Ramos (cell line): Measurements from ENCODE around the gene DICER1.

Experiments
- in situ Hi-C: fragments of 300-500 bp; cut with MboI; formaldehyde crosslinking; loops from one replicate; pipeline ENCODE4 v1.14.3; 2022; ENCODE audit warnings: low sequenced_read_pairs; ENCODE audit not compliant: unreplicated experiment

DICER1 gene

DNA sequence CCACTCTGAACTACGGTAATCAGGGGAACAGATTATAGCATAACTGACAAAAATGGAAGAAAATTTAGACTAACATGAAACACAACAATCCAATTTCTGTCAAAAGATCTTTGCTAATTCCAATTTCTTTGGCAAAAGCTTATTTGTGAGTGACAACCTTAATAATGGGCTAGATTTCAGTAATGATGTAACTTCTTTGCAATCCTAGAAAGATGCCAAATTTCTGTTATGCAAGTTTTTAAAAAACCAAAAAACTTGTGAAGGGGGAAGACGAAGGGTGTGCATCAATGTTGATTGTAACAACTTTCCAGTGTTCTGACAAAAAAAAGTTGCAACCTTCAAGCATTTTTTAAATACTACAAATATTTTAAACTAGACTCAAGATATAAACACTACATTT lies 59.9 kb downstream of the DICER1 start:
- in situ Hi-C loops: no loop called here

DNA sequence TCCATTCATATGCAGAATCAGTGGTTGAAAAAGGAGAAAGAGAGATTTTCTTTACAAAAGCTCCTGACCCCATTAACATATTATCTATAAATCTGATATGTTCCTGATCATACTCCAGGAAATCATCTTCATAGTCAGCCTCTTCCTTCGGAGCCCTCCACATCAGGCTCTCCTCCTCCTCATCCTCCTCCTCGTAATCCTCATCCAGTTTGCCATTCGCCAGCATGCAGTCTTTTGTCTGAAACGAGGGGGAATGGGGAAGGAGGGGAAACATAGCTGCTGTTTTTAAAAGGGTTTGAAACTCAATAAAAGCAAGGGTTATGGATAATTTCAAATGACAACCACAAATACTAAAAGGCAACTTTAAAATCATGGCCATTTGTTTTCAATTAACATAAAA lies 60.9 kb downstream of the DICER1 start:
- in situ Hi-C loops: no loop called here

DNA sequence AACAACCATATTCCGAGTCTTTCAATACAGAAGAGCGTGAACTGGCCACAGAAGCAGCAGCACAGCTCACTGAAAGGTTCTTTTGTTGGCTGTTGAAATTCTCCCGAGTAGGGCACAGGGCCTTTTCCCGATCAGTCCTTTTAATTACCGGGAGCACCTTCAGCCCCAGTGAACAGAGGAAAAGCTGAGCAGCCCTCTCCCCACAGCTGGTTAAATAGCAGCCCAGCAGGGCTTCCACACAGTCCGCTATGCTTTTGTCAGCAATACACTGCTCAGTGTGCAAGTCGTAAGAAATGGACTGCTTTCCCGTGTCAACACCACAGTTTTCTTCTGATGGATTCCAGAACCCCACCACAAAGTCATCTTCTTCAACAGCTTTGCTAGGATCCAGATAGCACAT lies 61.3 kb downstream of the DICER1 start:
- in situ Hi-C loops: no loop called here

DNA sequence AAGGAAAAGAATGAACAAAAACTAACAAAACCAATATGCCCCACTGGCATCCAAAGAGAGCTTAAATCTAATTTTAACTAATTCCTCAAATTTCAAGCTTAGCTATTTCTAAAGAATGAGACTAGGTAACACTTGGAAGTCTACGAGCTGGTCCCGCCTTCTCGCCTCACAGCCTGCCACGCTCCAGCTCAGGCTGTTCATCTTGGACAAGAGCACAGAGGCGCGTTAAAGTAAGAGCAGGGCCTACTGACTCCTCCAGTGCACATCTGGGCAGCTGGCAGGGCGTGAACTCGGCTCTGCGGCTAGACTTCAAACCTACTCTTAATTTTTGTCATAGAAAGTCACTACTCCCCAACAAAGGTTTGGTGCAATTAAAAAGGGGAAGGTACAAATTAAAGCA lies 64.6 kb downstream of the DICER1 start:
- in situ Hi-C loops: no loop called here

DNA sequence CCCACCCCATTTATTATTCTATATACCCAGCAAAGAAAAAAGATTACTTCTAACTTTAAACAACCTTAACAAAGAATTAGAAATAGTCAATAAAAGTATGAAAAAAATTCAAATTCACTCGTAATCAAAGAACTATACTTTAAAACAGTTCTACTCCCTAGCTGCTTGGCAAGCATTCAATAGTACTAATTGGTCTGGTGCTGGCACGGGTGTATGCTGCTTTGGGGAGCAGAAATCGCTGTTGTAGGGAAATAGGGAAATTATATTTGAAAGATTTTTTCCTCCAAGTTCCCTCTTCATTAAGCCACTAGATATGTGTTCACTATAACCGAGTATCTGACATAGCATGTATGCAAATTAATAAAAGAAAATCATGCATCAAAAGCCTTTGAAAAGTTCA lies 65.7 kb downstream of the DICER1 start:
- in situ Hi-C loops: no loop called here

DNA sequence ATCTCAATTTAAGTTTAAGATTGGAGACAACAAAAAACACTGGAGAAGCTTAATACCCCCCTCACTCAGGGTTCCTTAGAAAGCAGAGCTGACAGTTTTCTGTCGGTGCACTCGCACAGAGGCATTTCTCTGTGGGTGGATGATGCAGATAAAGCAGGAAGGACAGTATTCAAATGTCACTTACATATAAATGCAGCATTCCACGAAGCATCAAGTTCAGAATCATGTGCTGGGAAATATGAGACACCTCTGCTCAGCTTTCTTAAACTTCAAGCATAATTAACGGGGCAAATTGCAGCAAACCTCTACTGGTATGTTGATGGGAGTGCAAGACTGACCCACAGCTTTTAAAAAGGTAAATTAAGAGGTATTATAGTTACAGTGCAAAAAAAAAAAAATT lies 68.7 kb downstream of the DICER1 start:
- in situ Hi-C loops: no loop called here

DNA sequence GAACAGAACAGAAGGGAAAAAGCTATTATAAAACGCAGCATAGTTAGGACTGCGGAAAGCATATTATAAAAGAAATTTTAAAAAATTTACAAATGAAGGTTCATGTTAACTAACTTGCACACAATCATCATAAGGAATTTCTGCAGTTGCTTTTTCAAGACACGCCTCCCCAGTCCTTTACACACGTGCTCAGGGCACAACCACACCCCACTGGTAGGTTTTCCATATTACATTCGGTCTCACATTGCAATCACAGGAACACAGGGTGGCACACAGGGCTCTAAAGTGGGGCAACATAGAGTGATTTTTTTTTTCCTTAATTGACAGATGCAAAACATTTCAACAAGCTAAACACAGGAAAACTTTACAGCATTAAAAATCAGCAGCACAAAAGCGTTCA lies 69.7 kb downstream of the DICER1 start:
- in situ Hi-C loops: no loop called here

DNA sequence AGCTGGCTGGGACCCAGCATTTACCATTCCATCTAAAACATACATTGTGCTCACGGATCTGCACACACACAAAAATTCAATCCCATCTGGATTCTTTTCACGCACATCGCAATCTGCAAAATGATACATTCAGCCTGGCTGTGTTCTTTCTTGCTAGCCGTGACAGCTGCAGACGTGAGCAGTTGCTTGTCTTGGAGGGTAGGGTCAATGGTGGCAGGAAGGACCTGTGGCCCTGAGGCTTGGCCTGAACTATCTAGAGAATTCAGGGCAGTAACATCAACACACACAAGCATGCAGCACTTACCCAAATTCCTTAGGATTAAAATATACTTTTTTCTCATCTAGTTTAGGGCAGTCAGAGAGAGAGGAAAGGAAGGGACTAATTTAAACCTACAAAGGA lies 72.0 kb downstream of the DICER1 start:
- in situ Hi-C loops: no loop called here

DNA sequence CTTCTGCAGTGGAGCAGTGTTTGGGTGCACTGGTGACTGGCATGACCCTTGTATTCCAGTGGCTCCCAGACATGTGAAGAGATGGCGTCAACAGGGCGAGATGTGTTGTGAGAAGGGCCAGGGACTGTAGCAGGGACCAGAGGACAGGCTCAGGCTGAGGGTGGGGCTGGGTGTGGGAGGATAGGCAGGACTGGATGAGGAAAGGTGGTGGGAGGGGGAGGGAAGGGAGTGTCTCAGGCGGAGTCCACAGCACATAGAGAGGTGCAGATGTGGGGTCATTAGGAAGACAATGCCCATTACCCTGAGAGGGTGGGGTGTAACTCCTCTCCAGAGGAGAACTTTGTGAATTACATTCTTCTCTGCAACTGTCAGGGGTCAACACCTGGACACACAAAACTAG lies 78.5 kb downstream of the DICER1 start:
- in situ Hi-C loops: no loop called here

DNA sequence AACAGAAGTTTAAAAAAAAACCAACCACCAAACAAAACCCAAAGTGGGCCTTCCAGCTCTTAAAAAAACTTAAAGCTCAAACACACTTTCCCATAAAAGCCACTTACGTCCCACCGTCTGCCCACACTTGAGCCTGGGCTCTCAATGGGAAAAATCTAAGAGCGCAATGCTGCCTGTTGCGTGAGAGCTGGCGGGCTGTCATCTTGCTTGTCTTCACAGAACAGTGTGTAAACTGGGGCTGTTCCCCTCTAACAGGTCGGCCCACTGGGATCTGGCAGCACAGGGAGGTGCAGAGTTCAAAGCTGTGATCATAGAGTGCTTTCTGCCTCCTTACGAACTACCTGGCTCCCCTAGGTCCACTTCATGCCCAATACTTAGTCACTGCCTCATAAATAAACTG lies 80.0 kb downstream of the DICER1 start:
- in situ Hi-C loops: no loop called here

DNA sequence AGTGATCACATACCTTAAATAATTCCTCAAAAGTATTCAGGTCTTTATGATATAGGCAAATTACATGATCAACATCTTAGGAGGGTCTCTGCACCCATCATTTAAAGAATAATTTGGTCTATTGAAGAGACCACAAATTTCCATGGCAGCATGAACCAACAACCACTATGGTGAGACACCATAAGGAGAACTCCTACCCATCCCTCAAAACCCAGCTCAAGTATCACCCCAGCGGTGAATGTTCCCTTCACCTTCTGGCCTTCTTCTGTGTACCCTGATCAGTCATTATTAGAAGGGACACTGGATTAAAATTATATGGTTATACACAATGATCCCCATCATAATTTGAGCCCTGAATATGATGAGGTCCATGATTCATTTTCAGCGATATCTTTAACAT lies 81.5 kb downstream of the DICER1 start:
- in situ Hi-C loops: no loop called here

DNA sequence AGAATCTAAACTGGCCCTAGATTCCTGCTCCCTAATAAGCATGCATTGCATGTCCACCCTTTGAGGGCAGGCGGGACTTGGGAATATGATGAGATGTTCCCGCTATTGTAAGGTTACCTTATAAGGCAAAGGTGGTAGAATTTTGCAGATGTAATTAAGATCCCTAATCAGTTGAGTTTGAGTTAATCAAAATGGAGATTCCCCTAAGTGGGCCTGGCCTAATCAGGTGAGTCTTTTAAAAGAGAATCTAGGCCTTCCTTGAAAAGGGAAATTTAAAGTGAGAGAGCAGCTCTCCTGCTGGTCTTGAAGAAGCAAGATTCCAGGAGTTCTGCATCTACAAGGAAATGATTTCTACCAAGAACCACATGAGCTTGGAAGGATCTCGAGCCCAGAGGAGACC lies 83.4 kb downstream of the DICER1 start:
- in situ Hi-C loops: no loop called here

DNA sequence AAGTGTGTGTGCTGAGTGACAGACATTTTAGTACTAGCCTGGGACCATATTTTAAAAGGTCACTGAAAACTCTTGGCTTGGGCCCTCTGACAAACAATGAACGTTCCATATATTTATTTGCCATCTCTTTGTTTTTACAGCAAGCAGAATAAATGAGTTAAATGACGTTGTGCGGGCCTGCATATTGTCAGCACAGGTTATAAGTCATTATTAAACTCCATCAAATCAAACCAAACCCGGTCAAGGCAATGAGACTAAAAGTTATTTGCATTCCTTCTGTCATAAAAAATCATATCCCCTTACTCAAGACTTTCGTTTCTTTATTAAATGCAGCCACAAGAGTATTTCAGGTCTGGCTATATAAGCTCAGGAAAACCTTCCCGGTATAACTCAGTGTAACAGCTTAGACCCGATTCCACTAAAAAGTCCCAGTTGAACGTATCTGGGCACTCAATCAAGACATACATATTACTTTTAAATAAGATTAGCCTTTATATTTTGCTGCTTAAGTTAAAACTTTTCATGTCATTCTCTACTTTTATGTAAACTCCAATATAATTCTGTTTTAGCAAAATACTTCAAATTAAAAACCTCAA lies 84.9 kb downstream of the DICER1 start:
- in situ Hi-C loops: no loop called here

DNA sequence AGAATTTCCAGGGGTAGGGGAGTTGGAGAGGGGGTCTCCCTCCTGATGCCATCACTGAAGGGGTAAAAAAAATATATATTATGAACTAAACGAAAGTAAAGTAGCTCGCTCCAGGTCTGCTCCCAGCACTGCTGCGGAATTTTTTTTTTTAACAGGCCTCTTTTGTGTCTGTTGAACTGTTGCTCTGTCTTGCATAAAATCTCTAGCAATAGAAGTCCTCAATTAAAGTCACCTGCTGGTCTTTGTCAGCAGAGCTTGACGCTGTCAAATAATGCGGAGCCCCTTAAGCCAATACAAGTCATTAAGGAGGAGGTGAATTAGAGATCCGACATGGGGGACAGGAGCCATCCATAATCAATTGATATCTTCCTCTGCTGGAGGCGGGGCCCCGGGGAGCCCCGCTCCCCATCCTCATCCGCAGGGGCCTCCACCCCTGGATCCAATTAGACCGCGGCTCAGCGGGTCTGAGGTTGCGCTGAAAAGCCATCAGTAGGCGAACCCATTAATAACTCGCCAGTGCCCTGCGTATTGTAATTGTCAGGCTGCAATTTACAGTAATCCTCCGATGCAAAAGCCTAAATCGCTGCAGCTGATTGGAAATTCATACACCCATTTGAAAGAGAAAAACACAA lies 85.6 kb downstream of the DICER1 start:
- in situ Hi-C loops: no loop called here

DNA sequence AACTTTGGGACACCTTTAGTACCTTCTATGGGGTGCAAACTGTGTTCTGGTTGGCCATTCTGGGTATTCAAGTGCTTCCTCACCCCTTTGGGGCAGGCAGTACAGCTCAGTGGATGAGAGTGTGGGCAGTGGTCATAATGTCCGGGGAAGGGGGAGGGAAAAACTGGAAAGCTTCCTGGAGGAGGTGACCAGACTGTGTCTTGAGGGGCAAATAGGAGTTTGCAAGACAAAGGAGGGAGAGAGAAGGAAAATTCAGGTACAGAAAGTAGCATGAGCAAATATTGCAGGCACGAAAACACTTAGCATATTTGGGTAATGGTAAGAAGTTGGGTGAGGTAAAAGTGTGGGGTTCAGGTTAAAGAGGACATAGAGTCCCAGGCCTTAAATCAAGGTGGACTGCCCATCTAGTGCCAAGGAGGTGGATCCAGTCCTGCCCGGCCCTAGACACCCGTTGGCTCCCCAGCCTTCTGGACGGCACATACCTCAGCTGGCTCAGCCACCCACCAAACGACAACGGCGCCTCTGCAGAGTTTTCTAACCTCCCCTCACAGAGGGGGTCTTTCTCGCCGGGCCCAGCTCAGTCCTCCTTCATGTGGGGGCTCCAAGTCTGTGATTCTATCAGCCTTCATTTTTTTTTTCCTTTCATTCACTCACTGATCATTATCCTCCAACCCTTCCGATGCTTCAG lies 86.4 kb downstream of the DICER1 start:
- in situ Hi-C loops: no loop called here

DNA sequence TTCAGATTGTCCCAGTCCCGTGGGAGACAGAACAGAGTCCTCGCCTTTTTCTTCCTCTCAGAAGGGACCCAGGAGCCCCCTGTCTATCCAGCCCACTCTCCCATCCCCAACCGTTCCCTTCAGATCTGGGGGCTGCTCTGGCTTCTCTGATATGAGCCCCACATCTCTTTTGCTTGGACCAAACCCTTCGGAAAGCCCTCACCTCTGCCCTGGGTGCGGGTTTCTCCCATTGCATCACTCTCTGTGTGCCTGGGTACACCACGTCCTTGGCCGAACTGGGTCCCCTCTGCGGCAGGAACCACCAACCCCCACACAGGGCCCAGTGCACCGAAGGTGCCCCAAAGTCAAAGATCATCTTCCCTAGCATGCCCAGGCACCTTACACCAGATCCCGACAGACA lies 87.8 kb downstream of the DICER1 start:
- in situ Hi-C loops: no loop called here

DNA sequence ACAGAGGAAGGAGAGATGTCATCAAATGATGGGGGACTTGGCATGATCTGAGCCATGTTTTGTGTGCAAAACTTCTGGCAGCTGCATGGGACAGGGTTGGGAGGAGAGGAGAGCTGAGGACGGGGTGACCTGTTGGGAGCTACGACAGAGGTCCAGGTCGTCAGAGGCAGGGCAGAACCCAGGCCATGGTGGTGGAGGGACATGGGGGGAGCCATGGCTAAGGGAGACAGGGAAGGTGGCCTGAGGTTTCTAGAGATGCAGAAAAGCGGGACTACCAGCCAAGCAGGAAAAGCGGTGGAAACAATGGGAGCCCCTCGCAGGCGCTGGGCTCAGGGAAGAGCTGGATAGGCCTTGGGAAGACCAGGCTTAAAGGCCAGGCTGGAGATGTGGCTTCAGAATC lies 88.3 kb downstream of the DICER1 start:
- in situ Hi-C loops: no loop called here

DNA sequence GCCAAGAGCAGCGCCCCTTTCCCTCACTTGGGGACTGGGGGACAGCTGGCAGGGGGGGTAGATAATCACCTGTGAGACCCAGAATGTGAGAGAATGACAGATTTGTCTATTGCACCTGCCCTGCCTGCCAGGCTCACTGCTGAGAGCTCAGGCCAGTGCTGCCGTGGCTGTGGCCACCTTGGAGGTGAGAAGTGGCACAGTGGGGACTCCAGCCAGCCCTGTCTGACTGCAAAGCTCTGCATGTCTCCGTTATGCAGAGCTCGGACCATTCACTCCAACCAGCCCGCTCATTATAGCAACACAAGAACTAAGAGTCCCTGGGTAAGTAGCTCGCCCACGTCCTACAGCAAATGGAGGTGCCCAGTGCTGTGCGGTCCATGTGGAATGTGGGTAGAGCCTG lies 88.8 kb downstream of the DICER1 start:
- in situ Hi-C loops: no loop called here

DNA sequence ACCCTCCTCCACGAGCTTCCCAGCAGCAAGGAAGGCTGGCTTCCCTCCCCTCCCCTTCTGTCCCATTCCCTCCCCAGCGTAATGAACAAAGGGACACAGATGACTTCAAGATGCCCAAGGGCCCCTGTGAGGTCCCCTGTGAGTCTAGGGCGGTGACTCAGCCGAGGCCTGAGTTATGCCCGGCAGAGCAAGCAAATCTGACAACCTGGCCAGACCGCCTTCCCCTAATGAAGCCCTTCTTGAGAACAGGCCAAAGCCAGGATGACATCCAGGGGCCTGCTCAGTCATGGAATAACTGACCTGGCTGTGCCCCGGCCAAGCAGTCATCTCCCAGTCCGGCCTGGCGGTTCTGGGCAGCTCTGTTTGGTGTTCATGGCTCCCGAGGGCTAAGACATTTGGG lies 89.2 kb downstream of the DICER1 start:
- in situ Hi-C loops: no loop called here

DNA sequence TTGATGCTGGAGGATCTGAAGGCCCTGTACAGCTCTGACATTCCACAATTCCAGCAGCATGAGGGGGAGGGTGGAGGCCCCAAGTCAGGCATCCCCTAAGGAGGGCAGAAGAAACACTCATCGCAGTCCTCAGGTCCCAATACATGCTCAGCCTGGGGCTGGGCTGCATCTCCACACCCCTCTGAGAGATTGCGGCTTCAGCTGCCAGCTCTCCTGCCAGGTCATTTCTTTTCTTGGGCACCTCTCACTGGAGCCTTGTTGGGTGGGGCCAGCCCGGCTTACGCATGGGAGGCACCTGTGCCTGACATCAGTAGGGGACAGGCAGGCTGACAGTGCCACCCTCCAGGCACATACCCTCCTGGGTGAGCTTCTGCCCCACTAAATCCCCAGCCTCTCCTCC lies 89.8 kb downstream of the DICER1 start:
- in situ Hi-C loops: no loop called here

DNA sequence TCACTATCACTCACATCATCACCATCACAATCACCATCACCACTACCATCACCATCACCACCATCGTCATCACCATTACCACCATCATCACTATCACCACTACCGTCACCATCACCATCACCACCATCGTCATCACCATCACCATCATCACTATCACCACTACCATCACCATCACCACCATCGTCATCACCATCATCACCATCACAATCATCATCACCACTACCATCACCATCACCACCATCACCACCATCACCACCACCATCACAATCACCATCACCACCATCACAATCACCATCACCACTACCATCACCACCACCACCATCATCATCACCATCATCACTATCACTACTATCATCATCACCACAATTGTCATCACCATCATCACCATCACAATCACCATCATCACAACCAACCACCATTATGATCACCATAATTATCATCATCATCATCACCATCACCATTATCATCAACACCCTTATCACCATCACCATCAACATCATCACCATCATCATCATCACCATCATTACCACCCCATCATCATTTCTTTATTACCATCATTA lies 90.8 kb downstream of the DICER1 start:
- in situ Hi-C loops: no loop called here

DNA sequence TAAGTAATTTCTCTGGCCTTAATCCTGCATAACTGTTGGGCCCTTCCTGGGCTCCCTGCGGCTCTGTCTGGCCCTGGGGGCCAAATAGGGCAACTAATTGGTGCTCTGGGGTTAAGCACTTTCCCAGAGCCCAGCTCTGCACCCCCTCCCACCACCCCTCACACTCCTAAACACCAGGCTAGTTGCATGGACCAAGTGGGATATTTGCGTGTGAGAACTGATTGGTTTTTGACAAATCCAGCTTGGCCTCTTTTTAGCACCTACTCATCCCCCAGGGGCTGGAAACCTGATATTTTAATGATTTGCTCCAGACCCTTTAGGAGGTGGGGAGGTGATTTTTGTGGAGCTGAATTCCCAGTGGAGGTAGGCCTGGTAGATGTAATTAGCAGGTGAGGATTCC lies 91.9 kb downstream of the DICER1 start:
- in situ Hi-C loops: no loop called here
